Cardiac muscle cell (in vitro differentiated cells and primary cell): ENCODE data around the gene NME4. TPM values are rescaled to one million over a fixed set of nuclear protein-coding genes. Genes with fewer than 3 reads are reported as not detected.

ENCODE experiments used
- DNase-seq, 2 donors: peaks; one replicate each; pipeline versions ENCODE4 v3.0.0 to v3.0.0-alpha.2; 2010 to 2017; ENCODE audit warnings: low read depth in 1 of 2, low spot score in 1 of 2
- H3K27ac ChIP-seq: fragments of 200-600 bp; sonication (generic); 2 replicates; pipeline ENCODE4 v1.5.1; 2016
- H3K27me3 ChIP-seq: fragments of 200-600 bp; sonication (generic); 2 replicates; pipeline ENCODE4 v1.6.0; 2016; ENCODE audit warnings: control low read depth
- H3K36me3 ChIP-seq: fragments of 200-600 bp; sonication (generic); 2 replicates; pipeline ENCODE4 v1.5.1; 2016; ENCODE audit warnings: control low read depth
- H3K4me1 ChIP-seq: fragments of 200-600 bp; sonication (generic); 2 replicates; pipeline ENCODE4 v1.8.1; 2017; ENCODE audit warnings: low read depth, mild to moderate bottlenecking, mixed run types
- H3K4me3 ChIP-seq: fragments of 200-600 bp; sonication (generic); 2 replicates; pipeline ENCODE4 v1.5.1; 2016; ENCODE audit warnings: mild to moderate bottlenecking
- H3K9me3 ChIP-seq: fragments of 200-600 bp; sonication (generic); 2 replicates; pipeline ENCODE4 v1.5.1; 2017; ENCODE audit warnings: low read depth, mild to moderate bottlenecking, control low read depth
- polyA plus RNA-seq: library from polyadenylated mRNA; unstranded; fragments of >200 nt; fragmentation: Nextera tagmentation; extraction: Ambion mirVana; gene quantifications from 2 replicates; pipeline ENCODE4 v1.2.1, GENCODE V29; 2016
- total RNA-seq: library from RNA; depleted of rRNA; stranded (reverse); fragments of >200 nt; gene quantifications from 2 replicates; pipeline ENCODE4 v1.2.3, GENCODE V29; 2016
- TF ChIP-seq, protein P1 (sequence below): IDR thresholded peaks from 2 replicates; pipeline ENCODE4 v1.5.1; 2012; ENCODE audit warnings: low read depth, mild to moderate bottlenecking, low read length

NME4 gene
- total and polyA plus RNA-seq, 2 experiments from 2014 or later, result 452 to 518 TPM

DNA sequence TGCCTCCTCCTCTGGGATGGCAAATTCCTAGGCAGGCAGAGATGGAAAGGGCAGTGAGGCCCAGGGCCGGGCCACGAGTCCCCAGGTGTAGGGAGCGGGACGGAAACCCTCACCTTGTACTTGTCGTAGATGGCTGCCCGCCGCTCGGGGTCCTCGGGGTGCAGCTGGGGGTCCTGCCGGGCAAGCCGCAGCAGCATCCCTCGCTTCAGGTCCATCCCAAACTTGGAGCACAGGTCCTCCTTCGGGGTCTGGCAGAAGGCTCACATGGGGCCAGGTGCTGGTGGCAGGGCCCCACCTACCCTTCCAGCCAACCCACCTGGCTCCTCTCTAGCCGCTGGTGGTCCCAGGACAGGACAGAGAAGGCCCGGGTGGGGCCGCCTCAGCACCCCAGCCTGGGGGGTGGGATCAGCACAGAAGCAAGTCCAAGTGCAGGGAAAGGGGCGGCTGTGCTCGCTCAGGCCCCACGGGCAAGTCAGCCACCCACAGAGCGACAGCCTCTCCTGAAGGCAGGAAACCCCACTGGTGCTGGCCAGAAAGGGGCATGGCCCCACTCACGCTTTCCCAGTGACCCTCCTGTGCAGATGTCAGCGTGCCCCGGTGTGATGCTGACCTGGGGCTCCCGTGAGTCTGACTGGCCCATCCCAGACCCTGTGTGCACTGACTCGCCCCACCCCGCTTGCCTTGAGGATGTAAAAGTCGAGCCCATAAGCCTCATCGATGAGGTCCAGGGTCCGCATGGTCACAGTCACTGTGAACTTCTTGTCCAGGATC lies 28.4 kb upstream of the NME4 start:
- Histone ChIP-seq H3K9me3 (no peaks in the 10 kb centered on the region), H3K36me3 (peaks cover 25% of the 10 kb centered on the region), H3K4me1 (peaks cover 5% of the 10 kb centered on the region), H3K27me3 (no peaks in the 10 kb centered on the region), H3K27ac (no peak overlapping the region), H3K4me3 (no peak overlapping the region)
- TF ChIP-seq, protein P1, sequence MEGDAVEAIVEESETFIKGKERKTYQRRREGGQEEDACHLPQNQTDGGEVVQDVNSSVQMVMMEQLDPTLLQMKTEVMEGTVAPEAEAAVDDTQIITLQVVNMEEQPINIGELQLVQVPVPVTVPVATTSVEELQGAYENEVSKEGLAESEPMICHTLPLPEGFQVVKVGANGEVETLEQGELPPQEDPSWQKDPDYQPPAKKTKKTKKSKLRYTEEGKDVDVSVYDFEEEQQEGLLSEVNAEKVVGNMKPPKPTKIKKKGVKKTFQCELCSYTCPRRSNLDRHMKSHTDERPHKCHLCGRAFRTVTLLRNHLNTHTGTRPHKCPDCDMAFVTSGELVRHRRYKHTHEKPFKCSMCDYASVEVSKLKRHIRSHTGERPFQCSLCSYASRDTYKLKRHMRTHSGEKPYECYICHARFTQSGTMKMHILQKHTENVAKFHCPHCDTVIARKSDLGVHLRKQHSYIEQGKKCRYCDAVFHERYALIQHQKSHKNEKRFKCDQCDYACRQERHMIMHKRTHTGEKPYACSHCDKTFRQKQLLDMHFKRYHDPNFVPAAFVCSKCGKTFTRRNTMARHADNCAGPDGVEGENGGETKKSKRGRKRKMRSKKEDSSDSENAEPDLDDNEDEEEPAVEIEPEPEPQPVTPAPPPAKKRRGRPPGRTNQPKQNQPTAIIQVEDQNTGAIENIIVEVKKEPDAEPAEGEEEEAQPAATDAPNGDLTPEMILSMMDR, result no peak
- DNase-seq, result no peak

DNA sequence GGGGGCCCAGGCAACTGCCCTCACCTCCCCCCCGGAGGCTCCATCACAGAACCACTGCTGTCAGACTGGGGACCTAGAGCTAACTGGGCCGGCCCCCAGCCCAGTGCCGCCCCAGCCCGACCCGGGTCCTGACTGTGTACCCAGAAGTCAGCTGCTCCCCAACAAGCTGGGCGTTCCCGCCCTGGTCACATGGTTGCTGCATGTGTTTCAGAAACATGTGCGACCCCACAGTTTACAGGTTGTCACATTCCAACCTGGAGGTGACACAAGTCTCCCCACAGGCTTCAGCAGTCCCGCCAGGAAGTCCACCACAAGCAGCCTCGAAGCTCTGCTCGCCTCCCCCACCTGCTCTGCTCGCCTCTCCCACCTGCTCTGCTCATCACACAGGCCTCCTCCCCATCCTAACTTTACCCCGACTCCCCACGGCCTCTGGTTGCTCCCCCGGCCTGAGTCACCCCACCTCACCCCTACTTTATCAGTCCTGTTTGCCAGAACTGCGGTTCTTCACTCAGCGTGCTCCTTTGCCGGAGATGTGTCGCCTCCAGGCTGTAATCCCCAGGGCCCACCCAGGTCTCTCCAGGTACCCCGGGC lies 27.6 kb upstream of the NME4 start:
- H3K27ac ChIP-seq, result no peak overlapping the region
- TF ChIP-seq, protein P1, result no peak
- H3K9me3 ChIP-seq, result no peaks in the 10 kb centered on the region
- H3K36me3 ChIP-seq, result peaks cover 30% of the 10 kb centered on the region
- H3K4me3 ChIP-seq, result peak overlapping the region; percentile 40
- no peaks in the 10 kb centered on the region for H3K27me3 ChIP-seq
- no peak for DNase-seq
- peaks cover 5% of the 10 kb centered on the region for H3K4me1 ChIP-seq

DNA sequence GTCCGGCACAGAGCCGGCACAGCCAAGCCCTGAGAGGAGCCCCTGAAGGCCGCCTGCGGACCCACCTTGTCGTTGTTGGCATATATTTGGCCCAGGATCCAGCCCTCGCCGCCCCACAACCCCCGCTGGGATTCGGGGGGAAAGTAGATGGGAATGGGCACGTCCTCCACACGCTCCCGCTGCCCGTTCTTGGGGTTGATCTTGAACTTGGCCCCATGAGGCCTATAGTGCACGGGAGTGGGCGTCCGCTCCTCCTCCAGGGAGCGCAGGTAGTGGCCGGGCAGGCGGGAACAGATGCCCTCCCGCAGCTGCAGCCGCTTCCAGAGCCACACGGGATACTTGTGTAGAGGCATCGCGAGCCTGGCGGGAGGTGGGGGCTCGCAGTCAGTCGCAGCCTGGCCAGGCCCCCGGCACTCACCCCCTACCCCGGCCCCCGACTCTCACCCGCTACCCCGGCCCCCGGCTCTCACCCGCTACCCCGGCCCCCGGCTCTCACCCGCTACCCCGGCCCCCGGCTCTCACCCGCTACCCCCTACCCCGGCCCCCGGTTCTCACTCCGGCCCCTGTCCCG lies 27.0 kb upstream of the NME4 start:
- TF ChIP-seq, protein P1, result no peak
- Histone ChIP-seq H3K4me1 (peaks cover 5% of the 10 kb centered on the region), H3K36me3 (peaks cover 35% of the 10 kb centered on the region), H3K9me3 (no peaks in the 10 kb centered on the region), H3K27ac (no peak overlapping the region), H3K27me3 (no peaks in the 10 kb centered on the region), H3K4me3 (peak overlapping the region; percentile 40)
- DNase-seq, result peak; percentile 43 to 64

DNA sequence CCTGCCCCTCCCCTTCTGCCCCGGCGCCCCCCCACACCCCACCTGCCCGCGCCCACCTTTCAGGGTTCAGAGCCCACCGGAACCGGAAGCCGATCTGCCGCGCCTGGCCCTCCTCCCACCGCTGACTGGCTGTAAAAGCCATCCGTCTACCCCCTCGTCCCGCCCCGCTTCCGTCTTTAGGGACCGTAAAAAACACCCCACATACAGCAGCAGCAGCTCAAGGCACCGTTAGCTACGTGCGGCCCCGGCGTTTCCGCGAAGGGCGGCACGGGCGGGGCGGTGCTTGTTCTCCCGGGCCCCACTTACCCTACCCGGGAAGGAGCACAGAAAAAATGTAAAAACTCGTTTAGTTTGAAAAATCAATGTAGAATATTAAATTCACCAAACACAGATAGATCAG lies 26.6 kb upstream of the NME4 start, which contains the start of gene MRPL28:
Gene MRPL28, minus strand, starts transcription at position 96 of the 400 bp plus-strand sequence. CDS start 320 bp downstream, outside the sequence.
- Histone ChIP-seq H3K9me3 (no peaks in the 10 kb centered on the region), H3K27ac (peak within 1 kb of the TSS; percentile 17), H3K36me3 (peaks cover 37% of the 10 kb centered on the region), H3K4me3 (peak within 1 kb of the TSS; percentile 40), H3K27me3 (no peaks in the 10 kb centered on the region), H3K4me1 (peaks cover 5% of the 10 kb centered on the region)
- DNase-seq, result peak; percentile 97
- TF ChIP-seq, protein P1, result no peak

DNA sequence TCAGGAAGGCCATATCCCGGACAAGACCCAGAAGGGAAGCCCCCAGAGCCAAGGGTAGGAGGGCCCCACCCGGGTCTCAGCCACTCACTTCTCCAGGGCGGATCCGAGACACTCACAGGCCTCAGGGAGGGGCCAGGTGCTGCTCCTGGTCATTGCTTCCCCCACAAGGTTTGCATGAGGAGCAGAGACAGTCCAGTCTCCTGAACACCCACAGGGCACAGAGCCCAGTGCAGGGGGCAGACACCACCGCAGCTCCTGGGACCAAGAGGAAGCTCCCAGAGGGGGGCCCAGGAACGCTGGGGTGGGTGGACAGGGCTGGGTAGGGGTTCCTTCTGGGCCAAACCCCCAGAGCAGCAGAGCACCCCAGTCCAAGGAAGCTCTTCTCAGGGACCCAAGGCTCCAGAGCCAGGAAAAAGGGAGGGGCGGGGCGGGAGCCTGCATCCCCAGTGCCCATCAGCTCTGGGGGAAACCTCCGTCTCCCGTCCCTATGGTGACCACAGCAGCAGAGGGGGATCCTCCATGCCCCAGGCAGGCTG lies 26.0 kb upstream of the NME4 start:
- H3K4me3 ChIP-seq, result no peak overlapping the region
- H3K36me3 ChIP-seq, result peaks cover 37% of the 10 kb centered on the region
- TF ChIP-seq, protein P1, result no peak
- no peaks in the 10 kb centered on the region for H3K9me3 ChIP-seq
- no peak for DNase-seq
- H3K27me3 ChIP-seq, result no peaks in the 10 kb centered on the region
- H3K4me1 ChIP-seq, result peaks cover 5% of the 10 kb centered on the region
- peak overlapping the region; percentile 17 for H3K27ac ChIP-seq
